OCI-LY1 (cell line): ENCODE results near the gene KIF17.

Experiments used
- H2AFZ ChIP-seq: fragments of 200-600 bp; sonication (generic), shearing (Covaris generic); 2 replicates; pipeline ENCODE4 v1.6.0; 2014; ENCODE audit warnings: antibody characterized with exemption, mild to moderate bottlenecking, low read length
- H3F3A ChIP-seq: fragments of 200-600 bp; sonication (generic), shearing (Covaris generic); 2 replicates; pipeline ENCODE4 v1.6.0; 2014; ENCODE audit warnings: mild to moderate bottlenecking, antibody characterized with exemption, low read length, moderate library complexity; ENCODE audit not compliant: insufficient read depth
- H3K27ac ChIP-seq: fragments of 200-600 bp; sonication (generic); 2 replicates; pipeline ENCODE4 v1.5.1; 2014; ENCODE audit warnings: low read length, mixed run types, mild to moderate bottlenecking, low read depth; ENCODE audit not compliant: poor library complexity, severe bottlenecking
- H3K27me3 ChIP-seq: fragments of 200-600 bp; sonication (generic); 2 replicates; pipeline ENCODE4 v1.6.0; 2014; ENCODE audit warnings: antibody characterized with exemption, mild to moderate bottlenecking, low read length, moderate library complexity; ENCODE audit not compliant: insufficient read depth
- H3K36me3 ChIP-seq: fragments of 200-600 bp; sonication (generic); 2 replicates; pipeline ENCODE4 v1.6.1; 2014; ENCODE audit warnings: mild to moderate bottlenecking, antibody characterized with exemption, low read length, moderate library complexity, mixed read lengths; ENCODE audit not compliant: insufficient read depth
- H3K4me1 ChIP-seq: fragments of 200-600 bp; sonication (generic); 2 replicates; pipeline ENCODE4 v1.5.1; 2014; ENCODE audit warnings: mild to moderate bottlenecking, low read length, moderate library complexity; ENCODE audit not compliant: insufficient read depth, severe bottlenecking
- H3K4me2 ChIP-seq: fragments of 200-600 bp; sonication (generic), shearing (Covaris generic); 2 replicates; pipeline ENCODE4 v1.6.1; 2014; ENCODE audit warnings: low read length
- H3K4me3 ChIP-seq: fragments of 200-600 bp; sonication (generic); 2 replicates; pipeline ENCODE4 v1.5.1; 2014; ENCODE audit warnings: low read length, low read depth, mild to moderate bottlenecking, mixed read lengths; ENCODE audit not compliant: poor library complexity, severe bottlenecking
- H3K79me2 ChIP-seq: fragments of 200-600 bp; shearing (Covaris generic); 2 replicates; pipeline ENCODE4 v1.6.1; 2016; ENCODE audit warnings: mixed run types, low read length, mixed read lengths; ENCODE audit not compliant: insufficient read depth
- H3K9ac ChIP-seq: fragments of 200-600 bp; sonication (generic), shearing (Covaris generic); 2 replicates; pipeline ENCODE4 v1.6.1; 2014; ENCODE audit warnings: mild to moderate bottlenecking, low read length, mixed read lengths
- H3K9me2 ChIP-seq: fragments of 200-600 bp; sonication (generic), shearing (Covaris generic); 2 replicates; pipeline ENCODE4 v1.6.1; 2014; ENCODE audit warnings: low read depth, mild to moderate bottlenecking, low read length, mixed read lengths
- H3K9me3 ChIP-seq: fragments of 200-600 bp; shearing (Covaris generic); 2 replicates; pipeline ENCODE4 v1.6.1; 2014; ENCODE audit warnings: low read length, mixed read lengths
- H4K20me1 ChIP-seq: fragments of 200-600 bp; sonication (generic), shearing (Covaris generic); 2 replicates; pipeline ENCODE4 v1.6.0; 2016; ENCODE audit warnings: mild to moderate bottlenecking, low read length; ENCODE audit not compliant: insufficient read depth
- CTCF ChIP-seq: fragments of 200-600 bp; sonication (generic), shearing (Covaris generic); IDR thresholded peaks from 2 replicates; pipeline ENCODE4 v1.5.1; 2017; ENCODE audit warnings: mild to moderate bottlenecking, antibody characterized with exemption, low read length, moderate library complexity, mixed read lengths
- EZH2 ChIP-seq: fragments of 200-600 bp; sonication (generic), shearing (Covaris generic); IDR thresholded peaks from 2 replicates; pipeline ENCODE4 v1.8.0; 2017; ENCODE audit warnings: borderline replicate concordance, mixed run types, mild to moderate bottlenecking, antibody characterized with exemption, low read length, moderate library complexity, mixed read lengths

Gene KIF17

GRCh38 chr1:20715406-20715805, 2.4 kb downstream of the KIF17 start:
- Histone ChIP-seq H3K79me2 (no peaks in the 10 kb centered on the region), H3K36me3 (no peaks in the 10 kb centered on the region), H3K4me1 (no peaks in the 10 kb centered on the region), H2AFZ (no peak overlapping the region), H3F3A (no peaks in the 10 kb centered on the region), H3K9me3 (no peaks in the 10 kb centered on the region), H3K9me2 (no peaks in the 10 kb centered on the region), H4K20me1 (no peaks in the 10 kb centered on the region), H3K27me3 (no peaks in the 10 kb centered on the region; the same call in 1 of the 2 replicates), H3K4me2 (no peak overlapping the region), H3K9ac (no peak overlapping the region), H3K27ac (no peak overlapping the region), H3K4me3 (no peak overlapping the region)
- TF ChIP-seq EZH2 (no peak), CTCF (no peak)

GRCh38 chr1:20713440-20713839, 4.4 kb downstream of the KIF17 start:
- Histone ChIP-seq H3K9ac (no peak overlapping the region), H3K9me2 (no peaks in the 10 kb centered on the region), H3K4me3 (no peak overlapping the region), H3K4me2 (no peak overlapping the region), H2AFZ (no peak overlapping the region), H3K79me2 (no peaks in the 10 kb centered on the region), H3K36me3 (no peaks in the 10 kb centered on the region), H3K27ac (no peak overlapping the region), H3K4me1 (no peaks in the 10 kb centered on the region), H3K27me3 (peaks cover 4% of the 10 kb centered on the region), H3K9me3 (no peaks in the 10 kb centered on the region), H4K20me1 (no peaks in the 10 kb centered on the region), H3F3A (no peaks in the 10 kb centered on the region)
- TF ChIP-seq CTCF: no peak
- TF ChIP-seq EZH2: no peak

- no peak overlapping the region for H3K9ac ChIP-seq
- no peak for TF ChIP-seq CTCF
- TF ChIP-seq EZH2: no peak
- no peaks in the 10 kb centered on the region for H3K79me2 ChIP-seq
- H3K9me3 ChIP-seq: no peaks in the 10 kb centered on the region
- no peak overlapping the region for H2AFZ ChIP-seq
- H3K4me1 ChIP-seq: no peaks in the 10 kb centered on the region
- H3K9me2 ChIP-seq: no peaks in the 10 kb centered on the region
- H3F3A ChIP-seq: no peaks in the 10 kb centered on the region
- no peak overlapping the region for H3K4me3 ChIP-seq
- H3K27ac ChIP-seq: no peak overlapping the region
- H4K20me1 ChIP-seq: no peaks in the 10 kb centered on the region
- H3K4me2 ChIP-seq: no peak overlapping the region
- no peaks in the 10 kb centered on the region for H3K36me3 ChIP-seq
- peaks cover 6% of the 10 kb centered on the region for H3K27me3 ChIP-seq
Measured at GRCh38 chr1:20712215-20712577, 5.6 kb downstream of the KIF17 start.
